Aorta (tissue), 5 donors: ENCODE data around the gene CCDC181. TPM values are rescaled to one million over a fixed set of nuclear protein-coding genes. Genes with fewer than 3 reads are reported as not detected.
"Not testable (repeated sequence)": the region's sequence is repeated elsewhere in the genome, so short reads cannot be mapped to it uniquely, and the experiment has no call there.

Source experiments
- ATAC-seq: fragments of 200-7000 bp; cut with Tn5 transposase; one replicate; pipeline ENCODE4 v1.9.1; 2022; ENCODE audit warnings: moderate library complexity; ENCODE audit not compliant: low FRiP score
- DNase-seq, 2 donors: peaks; one replicate each; pipeline ENCODE4 v3.0.0-alpha.2; 2020
- H3K27ac ChIP-seq, 2 donors: one replicate each; pipeline ENCODE4 v1.5.1; 2013; ENCODE audit warnings: low read length in 2 of 2, mild to moderate bottlenecking in 2 of 2, moderate library complexity in 2 of 2, control low read depth in 1 of 2, inconsistent platforms in 1 of 2, low read depth in 1 of 2
- H3K27me3 ChIP-seq, 2 donors: one replicate each; pipeline ENCODE4 v1.6.1; 2013; ENCODE audit warnings: control low read depth in 1 of 2, low read length in 1 of 2, mild to moderate bottlenecking in 1 of 2, moderate library complexity in 1 of 2; ENCODE audit not compliant: insufficient read depth in 2 of 2, control insufficient read depth in 1 of 2
- H3K36me3 ChIP-seq, 2 donors: one replicate each; pipeline ENCODE4 v1.6.1; 2013; ENCODE audit warnings: control low read depth in 1 of 2, low read length in 1 of 2, mild to moderate bottlenecking in 1 of 2; ENCODE audit not compliant: insufficient read depth in 2 of 2, control insufficient read depth in 1 of 2
- H3K4me1 ChIP-seq, 2 donors: one replicate each; pipeline ENCODE4 v1.6.1; 2013; ENCODE audit warnings: low read length in 2 of 2, control low read depth in 1 of 2, mild to moderate bottlenecking in 1 of 2, moderate library complexity in 1 of 2; ENCODE audit not compliant: insufficient read depth in 2 of 2, control insufficient read depth in 1 of 2
- H3K4me3 ChIP-seq, 2 donors: one replicate each; pipeline ENCODE4 v1.5.1; 2013; ENCODE audit warnings: low read length in 2 of 2, control low read depth in 1 of 2, mild to moderate bottlenecking in 1 of 2
- H3K9me3 ChIP-seq: one replicate; pipeline ENCODE4 v1.6.1; 2013; ENCODE audit warnings: mild to moderate bottlenecking, low read length; ENCODE audit not compliant: control insufficient read depth
- WGBS, 2 donors: extraction: QIAGEN DNeasy Blood & Tissue Kit; methylation state at CpG; one replicate each; pipeline ENCODE4 v1.1.7; 2013; 5-methylcytosine and 5-hydroxymethylcytosine counted together
- intact Hi-C, 2 donors: fragments of 100-400 bp; cut with DNase I; formaldehyde crosslinking; loops; one replicate each; pipeline versions ENCODE4 v1.14.2 to v1.15.0; 2022
- polyA plus RNA-seq, 2 donors: library from polyadenylated mRNA; stranded (reverse); fragments of 200-250 nt; gene quantifications; one replicate each; pipeline ENCODE4 v1.2.3, GENCODE V29; 2013
- total RNA-seq, 2 donors: library from RNA; stranded (reverse); fragmentation: NEBNext Ultra II Directional; extraction: Animal tissue kit (Norgen Biotek cat#: 25700); gene quantifications; one replicate each; pipeline ENCODE4 v1.2.1, GENCODE V29; 2021
- donor health status: healthy with polysubstance abuse.
- donor health status: Bipolar disorder and iron deficiency.
- donor health status: DM: no; HTN: no; CAD: no.
- donor health status: DM: no; HTN: no; CAD: no.
- donor health status: DM: yes; HTN: yes; CAD: no.

The CCDC181 gene
- total and polyA plus RNA-seq, 4 donors, result 0.48 to 3.9 (median 1.3) TPM

DNA sequence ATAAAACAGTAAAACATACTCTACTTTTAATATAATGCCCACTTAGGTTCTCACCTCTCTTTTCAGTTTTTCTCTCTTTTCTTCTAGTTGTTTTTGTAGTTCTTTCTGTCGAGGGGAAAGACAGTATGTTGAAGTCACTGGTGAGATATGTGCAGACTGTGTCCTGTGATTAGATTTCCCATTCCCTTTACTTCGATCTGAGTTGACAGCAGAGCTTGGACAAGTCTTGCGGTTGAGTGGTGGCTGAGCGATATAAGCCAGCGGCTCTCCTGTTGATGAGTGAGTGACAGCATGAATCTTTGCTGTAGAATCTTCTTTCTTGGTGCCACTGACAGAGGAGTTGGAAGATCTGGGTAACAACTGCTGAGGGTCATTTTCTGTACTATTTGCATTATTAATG is 6.0 kb downstream of the CCDC181 start:
- 79 to 85% methylated on average over 5 of the region's 5 CpGs for WGBS, 2 donors
- Histone ChIP-seq H3K27ac (no peak overlapping the region), H3K4me1 (no peaks in the 10 kb centered on the region), H3K36me3 (no peaks in the 10 kb centered on the region), H3K27me3 (no peaks in the 10 kb centered on the region), H3K4me3 (no peak overlapping the region), H3K9me3 (no peaks in the 10 kb centered on the region)
- no peak for DNase-seq
- ATAC-seq, result no peak
- intact Hi-C loops, result no loop called here

DNA sequence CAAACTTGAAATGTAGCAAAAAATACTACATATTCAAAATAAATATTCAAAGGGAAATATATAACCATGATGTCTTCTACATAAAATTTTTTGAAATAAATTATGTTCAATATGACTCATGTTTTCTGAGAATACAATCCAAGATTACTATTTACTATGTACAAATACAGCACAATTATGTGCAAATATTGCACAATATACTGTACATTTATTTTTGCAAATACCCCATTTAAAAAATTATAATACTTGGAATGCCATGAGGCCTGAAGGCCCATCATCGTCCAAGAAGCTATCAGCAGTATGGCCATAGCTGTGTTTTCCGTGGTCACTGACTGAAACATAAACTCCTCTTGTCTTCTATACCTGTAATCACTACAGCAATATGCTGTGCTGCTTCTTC is 12.3 kb downstream of the CCDC181 start:
- H3K4me3 ChIP-seq, result no peak overlapping the region
- no peak for DNase-seq
- H3K36me3 ChIP-seq, result no peaks in the 10 kb centered on the region
- no peak for ATAC-seq
- H3K27ac ChIP-seq, result no peak overlapping the region
- H3K9me3 ChIP-seq, result no peaks in the 10 kb centered on the region
- no peaks in the 10 kb centered on the region for H3K4me1 ChIP-seq
- 86 to 96% methylated on average over 2 of the region's 2 CpGs for WGBS, 2 donors
- H3K27me3 ChIP-seq, result no peaks in the 10 kb centered on the region
- intact Hi-C loops, result no loop called here

DNA sequence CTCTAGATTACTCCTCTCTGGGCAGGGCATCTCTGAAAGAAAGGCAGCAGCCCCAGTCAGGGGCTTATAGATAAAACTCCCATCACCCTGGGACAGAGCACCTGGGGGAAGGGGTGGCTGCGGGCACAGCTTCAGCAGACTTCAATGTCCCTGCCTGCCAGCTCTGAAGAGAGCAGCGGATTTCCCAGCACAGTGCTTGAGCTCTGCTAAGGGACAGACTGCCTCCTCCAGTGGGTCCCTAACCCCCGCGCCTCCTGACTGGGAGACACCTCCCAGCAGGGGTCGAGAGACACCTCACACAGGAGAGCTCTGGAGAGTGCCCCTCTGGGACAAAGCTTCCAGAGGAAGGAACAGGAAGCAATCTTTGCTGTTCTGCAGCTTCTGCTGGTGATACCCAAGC is 18.9 kb downstream of the CCDC181 start:
- H3K36me3 ChIP-seq, H3K4me1 ChIP-seq, H3K27me3 ChIP-seq, H3K9me3 ChIP-seq, DNase-seq, ATAC-seq, H3K27ac ChIP-seq, intact Hi-C loops, H3K4me3 ChIP-seq: not testable (repeated sequence)
- 91 to 92% methylated on average over 5 of the region's 5 CpGs for whole genome bisulfite sequencing, 2 donors

DNA sequence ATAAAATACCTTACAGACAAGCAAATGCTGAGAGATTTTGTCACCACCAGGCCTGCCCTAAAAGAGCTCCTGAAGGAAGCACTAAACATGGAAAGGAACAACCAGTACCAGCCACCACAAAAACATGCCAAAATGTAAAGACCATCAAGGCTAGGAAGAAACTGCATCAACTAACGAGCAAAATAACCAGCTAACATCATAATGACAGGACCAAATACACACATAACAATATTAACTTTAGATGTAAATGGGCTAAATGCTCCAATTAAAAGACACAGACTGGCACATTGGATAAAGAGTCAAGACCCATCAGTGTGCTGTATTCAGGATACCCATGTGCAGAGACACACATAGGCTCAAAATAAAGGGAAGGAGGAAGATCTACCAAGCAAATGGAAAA is 24.7 kb downstream of the CCDC181 start:
- H3K27ac ChIP-seq, H3K27me3 ChIP-seq, intact Hi-C loops, H3K36me3 ChIP-seq, H3K9me3 ChIP-seq, H3K4me3 ChIP-seq, DNase-seq, H3K4me1 ChIP-seq, ATAC-seq: not testable (repeated sequence)
- WGBS, 2 donors, result 78 to 94% methylated on average over 1 of the region's 1 CpG

DNA sequence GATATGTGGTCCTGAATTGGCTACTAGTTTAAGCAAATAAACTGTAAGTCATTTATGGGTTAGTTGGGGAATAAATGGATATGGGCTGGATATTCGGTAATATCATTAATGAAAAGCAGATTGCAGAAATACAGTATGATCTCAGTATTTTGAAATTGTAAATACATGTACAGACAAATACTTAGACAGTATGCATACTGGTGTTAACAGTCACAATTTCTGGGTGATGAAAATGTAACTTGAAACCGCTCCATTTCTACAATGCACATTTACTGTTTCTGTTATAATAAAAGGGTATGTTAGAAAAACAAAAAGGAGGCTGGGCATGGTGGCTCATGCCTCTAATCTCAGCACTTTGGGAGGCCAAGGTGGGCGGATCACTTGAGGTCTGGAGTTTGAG is 31.3 kb downstream of the CCDC181 start:
- Histone ChIP-seq H3K4me1 (no peaks in the 10 kb centered on the region), H3K27me3 (no peaks in the 10 kb centered on the region), H3K36me3 (peaks cover 4 to 12% of the 10 kb centered on the region in 2 donors), H3K9me3 (no peaks in the 10 kb centered on the region), H3K27ac (no peak overlapping the region), H3K4me3 (no peak overlapping the region)
- ATAC-seq (no peak), DNase-seq (no peak)
- 96 to 97% methylated on average over 3 of the region's 3 CpGs for WGBS, 2 donors
- intact Hi-C loops, result no loop called here

DNA sequence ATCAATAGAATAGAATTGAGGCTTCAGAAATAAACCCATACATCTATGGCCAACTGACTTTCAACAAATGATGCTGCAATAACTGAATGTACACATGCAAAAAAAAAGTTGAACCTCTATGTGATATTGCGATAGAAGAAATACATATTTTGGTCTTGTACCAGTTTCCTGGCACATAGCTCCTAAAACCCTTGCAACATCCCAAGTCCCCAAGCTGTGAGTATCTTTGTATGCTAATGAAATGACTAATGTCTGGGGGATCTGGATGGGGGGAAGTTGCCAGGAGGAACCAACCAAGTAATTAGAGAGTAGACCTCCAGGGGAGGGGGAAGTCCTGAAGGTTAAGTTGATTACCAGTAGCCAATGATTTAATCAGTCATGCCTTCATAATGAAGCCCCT is 34.9 kb downstream of the CCDC181 start:
- H3K27ac ChIP-seq, result no peak overlapping the region
- H3K4me1 ChIP-seq, result no peaks in the 10 kb centered on the region
- H3K9me3 ChIP-seq, result no peaks in the 10 kb centered on the region
- H3K27me3 ChIP-seq, result no peaks in the 10 kb centered on the region
- intact Hi-C loops, result no loop called here
- 96 to 97% methylated on average over 1 of the region's 1 CpG for WGBS, 2 donors
- ATAC-seq (no peak), DNase-seq (no peak)
- H3K4me3 ChIP-seq, result no peak overlapping the region
- H3K36me3 ChIP-seq, result peaks cover 4 to 12% of the 10 kb centered on the region in 2 donors

DNA sequence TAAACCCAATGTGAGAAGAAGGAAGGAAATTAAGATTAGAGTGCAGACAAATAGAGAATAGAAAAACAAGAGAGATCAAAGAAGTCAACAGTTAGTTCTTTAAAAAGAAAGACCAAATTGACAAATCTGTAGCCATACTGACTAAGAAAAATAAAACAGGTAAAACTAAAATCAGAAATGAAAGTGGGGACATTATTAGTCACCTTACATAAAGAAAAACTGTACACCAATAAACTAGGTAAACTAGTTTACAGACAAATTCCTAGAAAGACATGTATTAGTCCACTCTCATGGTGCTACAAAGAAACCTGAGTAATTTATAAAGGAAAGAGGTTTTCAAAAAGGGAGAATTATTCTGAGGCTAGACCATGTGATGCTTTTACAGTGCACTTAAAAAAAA is 37.0 kb downstream of the CCDC181 start:
- no peak for ATAC-seq
- Histone ChIP-seq H3K27me3 (no peaks in the 10 kb centered on the region), H3K36me3 (peaks cover 4 to 13% of the 10 kb centered on the region in 2 donors), H3K9me3 (no peaks in the 10 kb centered on the region), H3K4me3 (no peak overlapping the region), H3K27ac (no peak overlapping the region), H3K4me1 (no peaks in the 10 kb centered on the region)
- no peak for DNase-seq
- intact Hi-C loops, result no loop called here

DNA sequence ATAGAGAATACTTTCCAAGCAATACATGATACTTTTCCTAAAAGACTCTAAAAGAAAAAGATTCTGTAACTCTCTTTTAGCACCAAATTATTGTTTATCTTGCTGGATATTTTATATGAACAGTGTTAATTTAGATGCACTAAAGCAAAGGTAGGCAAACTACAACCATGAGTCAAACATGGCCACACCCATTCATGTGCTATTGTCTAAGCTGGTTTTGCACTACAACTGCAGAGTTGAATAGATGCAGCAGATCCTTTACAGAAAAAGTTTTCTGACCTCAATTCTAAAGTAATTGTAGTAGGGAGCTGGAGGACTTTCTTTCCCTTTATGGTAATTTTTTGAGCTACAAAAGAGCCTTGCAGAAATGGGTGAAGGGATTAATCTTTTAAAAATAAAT is 39.9 kb downstream of the CCDC181 start:
- Histone ChIP-seq H3K4me3 (no peak overlapping the region), H3K4me1 (no peaks in the 10 kb centered on the region), H3K9me3 (no peaks in the 10 kb centered on the region), H3K27me3 (no peaks in the 10 kb centered on the region), H3K27ac (no peak overlapping the region), H3K36me3 (peaks cover 5 to 11% of the 10 kb centered on the region in 2 donors)
- no peak for DNase-seq
- intact Hi-C loops, result no loop called here
- no peak for ATAC-seq

DNA sequence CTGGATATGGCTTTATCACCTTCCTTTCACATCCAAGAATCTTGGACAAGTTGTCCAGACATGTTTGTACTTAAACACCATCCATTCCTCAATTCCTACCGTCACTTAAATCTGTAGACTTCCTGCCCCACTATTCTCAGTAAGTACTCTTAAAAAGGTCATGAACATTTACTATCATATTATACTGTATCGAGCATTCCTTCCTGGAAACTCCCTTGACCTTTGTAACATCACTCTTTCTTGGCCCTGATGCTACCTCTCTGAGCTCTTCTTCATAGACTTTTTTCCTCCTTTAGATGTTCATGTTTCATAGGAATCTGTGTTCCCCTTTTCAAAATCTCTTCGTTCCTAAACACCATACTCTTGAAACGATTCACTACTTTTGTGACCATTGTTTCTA is 43.8 kb downstream of the CCDC181 start:
- no peak for DNase-seq
- ATAC-seq, result no peak
- 75 to 83% methylated on average over 4 of the region's 4 CpGs for WGBS, 2 donors
- H3K36me3 ChIP-seq, result peaks cover 3 to 4% of the 10 kb centered on the region in 2 donors
- H3K4me3 ChIP-seq, result no peak overlapping the region
- H3K27me3 ChIP-seq, result no peaks in the 10 kb centered on the region
- intact Hi-C loops, result no loop called here
- H3K9me3 ChIP-seq, result no peaks in the 10 kb centered on the region
- H3K27ac ChIP-seq, result no peak overlapping the region
- no peaks in the 10 kb centered on the region for H3K4me1 ChIP-seq
